H9 (cell line): ENCODE data around the gene TRPM2. TPM values are rescaled to one million over a fixed set of nuclear protein-coding genes. Genes with fewer than 3 reads are reported as not detected.

Experiments
- DNase-seq: peaks from one replicate; pipeline ENCODE4 v3.0.0-alpha.2; 2017
- H2AFZ ChIP-seq: one replicate; pipeline ENCODE4 v1.6.1; 2013; ENCODE audit warnings: mild to moderate bottlenecking, low read length, control low read depth, moderate library complexity
- H2AK5ac ChIP-seq: 2 replicates; pipeline ENCODE4 v1.6.1; 2013; ENCODE audit warnings: low read length, control low read depth, mixed read lengths; ENCODE audit not compliant: insufficient read length
- H2BK120ac ChIP-seq: one replicate; pipeline ENCODE4 v1.6.1; 2013; ENCODE audit warnings: low read depth, mild to moderate bottlenecking, low read length, control low read depth, inconsistent platforms; ENCODE audit not compliant: poor library complexity, severe bottlenecking
- H2BK12ac ChIP-seq: 2 replicates; pipeline ENCODE4 v1.6.1; 2013; ENCODE audit warnings: low read length, control low read depth, mixed read lengths, low read depth; ENCODE audit not compliant: insufficient read length
- H2BK15ac ChIP-seq: 2 replicates; pipeline ENCODE4 v1.6.1; 2013; ENCODE audit warnings: low read depth, low read length, control low read depth
- H2BK20ac ChIP-seq: one replicate; pipeline ENCODE4 v1.6.1; 2013; ENCODE audit warnings: low read depth, mild to moderate bottlenecking, low read length, control low read depth, inconsistent platforms; ENCODE audit not compliant: poor library complexity, severe bottlenecking
- H2BK5ac ChIP-seq: 2 replicates; pipeline ENCODE4 v1.6.1; 2013; ENCODE audit warnings: low read length, control low read depth, mixed read lengths; ENCODE audit not compliant: insufficient read length
- H3K14ac ChIP-seq: 2 replicates; pipeline ENCODE4 v1.6.1; 2013; ENCODE audit warnings: low read length, control low read depth; ENCODE audit not compliant: insufficient read depth
- H3K18ac ChIP-seq: 2 replicates; pipeline ENCODE4 v1.6.1; 2013; ENCODE audit warnings: low read depth, mild to moderate bottlenecking, mixed read lengths, low read length, control low read depth; ENCODE audit not compliant: insufficient read length
- H3K23ac ChIP-seq: 2 replicates; pipeline ENCODE4 v1.6.1; 2013; ENCODE audit warnings: low read length, control low read depth, mixed read lengths, low read depth; ENCODE audit not compliant: insufficient read length
- H3K23me2 ChIP-seq: 2 replicates; pipeline ENCODE4 v1.6.1; 2013; ENCODE audit warnings: low read depth, mild to moderate bottlenecking, mixed read lengths, low read length, control low read depth; ENCODE audit not compliant: insufficient read length, poor library complexity, severe bottlenecking
- H3K27ac ChIP-seq: 2 replicates; pipeline ENCODE4 v1.5.1; 2013; ENCODE audit warnings: low read length, control low read depth, mixed read lengths, low read depth; ENCODE audit not compliant: insufficient read length
- H3K27me3 ChIP-seq: 2 replicates; pipeline ENCODE4 v1.6.1; 2013; ENCODE audit warnings: low read length, control low read depth, inconsistent platforms; ENCODE audit not compliant: insufficient read depth
- H3K4ac ChIP-seq: 2 replicates; pipeline ENCODE4 v1.6.1; 2013; ENCODE audit warnings: low read depth, mild to moderate bottlenecking, control low read depth, inconsistent platforms, low read length, moderate library complexity
- H3K4me1 ChIP-seq: 2 replicates; pipeline ENCODE4 v1.6.1; 2013; ENCODE audit warnings: low read length, control low read depth, inconsistent platforms; ENCODE audit not compliant: insufficient read depth
- H3K4me2 ChIP-seq: 2 replicates; pipeline ENCODE4 v1.6.1; 2013; ENCODE audit warnings: low read length, control low read depth, mixed read lengths; ENCODE audit not compliant: insufficient read length, insufficient read depth
- H3K56ac ChIP-seq: 2 replicates; pipeline ENCODE4 v1.6.1; 2013; ENCODE audit warnings: low read depth, mild to moderate bottlenecking, mixed read lengths, low read length, control low read depth; ENCODE audit not compliant: insufficient read length
- H3K79me1 ChIP-seq: 2 replicates; pipeline ENCODE4 v1.6.1; 2013; ENCODE audit warnings: low read depth, mild to moderate bottlenecking, moderate library complexity, low read length, control low read depth, inconsistent platforms; ENCODE audit not compliant: insufficient read depth, poor library complexity, severe bottlenecking
- H3K79me2 ChIP-seq: 2 replicates; pipeline ENCODE4 v1.6.1; 2013; ENCODE audit warnings: low read length, control low read depth, inconsistent platforms; ENCODE audit not compliant: insufficient read depth
- H3K9ac ChIP-seq: 2 replicates; pipeline ENCODE4 v1.6.1; 2013; ENCODE audit warnings: low read length, control low read depth, mixed read lengths; ENCODE audit not compliant: insufficient read length; ENCODE audit errors: extremely low read depth
- H3K9me3 ChIP-seq: one replicate; pipeline ENCODE4 v1.6.1; 2013; ENCODE audit warnings: low read depth, low read length, inconsistent platforms; ENCODE audit not compliant: control insufficient read depth
- H3T11ph ChIP-seq: one replicate; pipeline ENCODE4 v1.6.1; 2013; ENCODE audit warnings: mild to moderate bottlenecking, low read length, control low read depth, inconsistent platforms
- H4K20me1 ChIP-seq: one replicate; pipeline ENCODE4 v1.6.1; 2013; ENCODE audit not compliant: control insufficient read depth, insufficient read length, insufficient read depth
- H4K5ac ChIP-seq: 2 replicates; pipeline ENCODE4 v1.6.1; 2013; ENCODE audit warnings: low read depth, mild to moderate bottlenecking, mixed read lengths, low read length, control low read depth; ENCODE audit not compliant: insufficient read length
- H4K8ac ChIP-seq: replicated peaks from 2 replicates; pipeline ENCODE4 v1.6.1; 2013; ENCODE audit warnings: low read length, control low read depth, mixed read lengths, low read depth; ENCODE audit not compliant: insufficient read length
- H4K91ac ChIP-seq: 2 replicates; pipeline ENCODE4 v1.6.1; 2013; ENCODE audit warnings: low read depth, mild to moderate bottlenecking, moderate library complexity, mixed read lengths, low read length, control low read depth; ENCODE audit not compliant: insufficient read length
- H3K27ac Mint-ChIP-seq, 3 experiments: 2 replicates in 2 of 3; 3 replicates in 1 of 3; pipeline ENCODE4 v1.8.0; 2020 to 2021; ENCODE audit warnings: mixed read lengths in 3 of 3, mild to moderate bottlenecking in 1 of 3, moderate library complexity in 1 of 3
- H3K27me3 Mint-ChIP-seq: 2 replicates; pipeline ENCODE4 v1.8.0; 2021; ENCODE audit warnings: low read depth, mild to moderate bottlenecking, moderate library complexity, mixed read lengths
- H3K36me3 Mint-ChIP-seq, 3 experiments: 2 replicates in 2 of 3; 3 replicates in 1 of 3; pipeline ENCODE4 v1.8.0; 2020 to 2021; ENCODE audit warnings: low read depth in 3 of 3, mixed read lengths in 3 of 3; ENCODE audit not compliant: insufficient read depth in 1 of 3
- H3K4me1 Mint-ChIP-seq, 2 experiments: 2 replicates each; pipeline ENCODE4 v1.8.0; 2020; ENCODE audit warnings: mixed read lengths in 2 of 2
- H3K4me3 Mint-ChIP-seq, 2 experiments: 2 replicates in 1 of 2; 3 replicates in 1 of 2; pipeline ENCODE4 v1.8.0; 2020 to 2021; ENCODE audit warnings: mild to moderate bottlenecking in 2 of 2, mixed read lengths in 2 of 2, moderate library complexity in 1 of 2
- H3K9me3 Mint-ChIP-seq, 2 experiments: 2 replicates in 1 of 2; 3 replicates in 1 of 2; pipeline ENCODE4 v1.8.0; 2020; ENCODE audit warnings: mild to moderate bottlenecking in 2 of 2, mixed read lengths in 2 of 2, moderate library complexity in 1 of 2
- WGBS: extraction: QIAGEN DNeasy Blood & Tissue Kit; methylation state at CpG from one replicate; pipeline ENCODE4 v1.1.7; 2013; ENCODE audit warnings: missing lambda C conversion rate, low lambda C conversion rate, mixed read lengths; ENCODE audit not compliant: insufficient read length; ENCODE audit errors: extremely low coverage; 5-methylcytosine and 5-hydroxymethylcytosine counted together
- total RNA-seq: library from RNA; stranded (reverse); gene quantifications from 2 replicates; pipeline ENCODE4 v1.2.1, GENCODE V29; 2021
- TF ChIP-seq, protein P1 (sequence below): fragments of 200-600 bp; sonication (generic); conservative IDR thresholded peaks from 3 replicates; pipeline ENCODE4 v1.8.0; 2021; ENCODE audit warnings: antibody characterized with exemption, mild to moderate bottlenecking

Gene TRPM2
- total RNA-seq, 1 experiment from 2014 or later: 0.68 TPM

DNA sequence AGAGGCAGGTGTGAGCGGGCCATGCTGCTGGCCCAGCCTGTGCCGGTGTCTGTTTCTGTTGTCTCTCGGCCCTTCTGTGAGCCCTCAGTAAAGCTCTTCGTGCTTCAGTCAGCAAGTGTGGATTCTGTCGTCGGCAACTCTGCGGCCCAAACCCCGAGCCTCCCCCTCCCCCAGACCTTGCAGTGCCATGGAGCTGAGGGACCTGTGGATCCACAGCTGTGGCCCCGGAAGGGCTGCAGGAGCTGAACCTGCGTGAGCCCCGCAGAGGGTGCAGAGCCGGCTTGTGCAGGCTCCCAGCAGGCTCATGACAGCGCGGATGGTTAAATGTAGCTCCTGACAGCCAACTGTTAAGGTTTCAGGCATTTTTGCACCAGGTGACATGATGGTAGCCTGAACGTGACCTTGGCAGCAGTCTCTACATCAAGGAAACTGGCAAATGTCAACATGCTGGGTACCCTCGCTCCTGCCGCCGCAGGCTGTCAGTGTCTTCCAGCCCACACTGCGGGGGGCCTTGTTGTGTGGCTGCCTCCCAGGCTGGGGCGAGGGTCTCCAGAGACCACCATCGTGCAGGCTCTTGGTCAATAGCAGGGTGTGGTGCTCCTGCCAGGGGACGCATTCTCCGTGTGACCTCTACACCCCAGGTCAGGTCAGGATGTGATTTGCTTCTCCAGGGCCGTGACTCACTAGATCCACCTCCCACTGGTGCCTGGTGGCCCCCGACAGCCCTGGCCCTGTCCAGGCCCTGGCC lies 108.8 kb downstream of the TRPM2 start:
- Histone ChIP-seq H4K91ac (no peak overlapping the region), H3K9ac (no peak overlapping the region), H2BK5ac (no peak overlapping the region), H3T11ph (no peak overlapping the region), H2BK12ac (no peak overlapping the region), H3K79me1 (no peaks in the 10 kb centered on the region), H2BK20ac (no peak overlapping the region), H3K9me3 (no peaks in the 10 kb centered on the region), H3K18ac (no peak overlapping the region), H4K8ac (no peak overlapping the region), H2BK15ac (no peak overlapping the region), H2AK5ac (no peak overlapping the region), H2AFZ (no peak overlapping the region), H4K20me1 (no peaks in the 10 kb centered on the region), H3K27ac (no peak overlapping the region), H4K5ac (no peak overlapping the region), H2BK120ac (no peak overlapping the region), H3K27me3 (no peaks in the 10 kb centered on the region), H3K23me2 (no peaks in the 10 kb centered on the region), H3K4me2 (no peak overlapping the region), H3K4ac (no peak overlapping the region), H3K56ac (no peak overlapping the region), H3K23ac (no peak overlapping the region), H3K79me2 (no peaks in the 10 kb centered on the region), H3K14ac (no peak overlapping the region), H3K4me1 (no peaks in the 10 kb centered on the region)
- Mint-ChIP-seq H3K4me3 (no peak overlapping the region), H3K36me3 (peaks cover 0 to 2% (median 0%) of the 10 kb centered on the region in 3 experiments; a peak in 1 of 7 replicates), H3K4me1 (peaks cover 0 to 8% of the 10 kb centered on the region in 2 experiments; a peak in 3 of 4 replicates), H3K27me3 (no peaks in the 10 kb centered on the region), H3K9me3 (no peaks in the 10 kb centered on the region; a peak in 1 of 5 replicates), H3K27ac (no peak overlapping the region; a peak in 1 of 7 replicates)
- WGBS: no CpG with 5 or more reads among the region's 25 CpGs
- TF ChIP-seq, protein P1, sequence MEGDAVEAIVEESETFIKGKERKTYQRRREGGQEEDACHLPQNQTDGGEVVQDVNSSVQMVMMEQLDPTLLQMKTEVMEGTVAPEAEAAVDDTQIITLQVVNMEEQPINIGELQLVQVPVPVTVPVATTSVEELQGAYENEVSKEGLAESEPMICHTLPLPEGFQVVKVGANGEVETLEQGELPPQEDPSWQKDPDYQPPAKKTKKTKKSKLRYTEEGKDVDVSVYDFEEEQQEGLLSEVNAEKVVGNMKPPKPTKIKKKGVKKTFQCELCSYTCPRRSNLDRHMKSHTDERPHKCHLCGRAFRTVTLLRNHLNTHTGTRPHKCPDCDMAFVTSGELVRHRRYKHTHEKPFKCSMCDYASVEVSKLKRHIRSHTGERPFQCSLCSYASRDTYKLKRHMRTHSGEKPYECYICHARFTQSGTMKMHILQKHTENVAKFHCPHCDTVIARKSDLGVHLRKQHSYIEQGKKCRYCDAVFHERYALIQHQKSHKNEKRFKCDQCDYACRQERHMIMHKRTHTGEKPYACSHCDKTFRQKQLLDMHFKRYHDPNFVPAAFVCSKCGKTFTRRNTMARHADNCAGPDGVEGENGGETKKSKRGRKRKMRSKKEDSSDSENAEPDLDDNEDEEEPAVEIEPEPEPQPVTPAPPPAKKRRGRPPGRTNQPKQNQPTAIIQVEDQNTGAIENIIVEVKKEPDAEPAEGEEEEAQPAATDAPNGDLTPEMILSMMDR: no peak
- no peak for DNase-seq
